Dermis blood vessel endothelial cell (primary cell): ENCODE data around the gene FAM181A. TPM values are rescaled to one million over a fixed set of nuclear protein-coding genes. Genes with fewer than 3 reads are reported as not detected.

ENCODE experiments used
- total RNA-seq: library from RNA; depleted of rRNA; stranded (reverse); fragments of >200 nt; gene quantifications from 2 replicates; pipeline ENCODE4 v1.2.3, GENCODE V29; 2014

Gene FAM181A
- total RNA-seq, 1 donor from 2014 or later = not detected

Other genes with a start within 250 kb of the FAM181A start
- not detected in 2 replicates for gene PRIMA1, start 138.9 kb upstream of the FAM181A start, total RNA-seq
- gene ASB2, start 49.2 kb downstream of the FAM181A start, total RNA-seq = 0.05 TPM in 1 of 2 replicates, not detected in the other
- not detected in 2 replicates for gene CCDC197, start 70.0 kb downstream of the FAM181A start, total RNA-seq
- gene OTUB2, start 99.0 kb downstream of the FAM181A start, total RNA-seq = 0.68 and 0.84 TPM in 2 replicates
- gene DDX24, start 153.9 kb downstream of the FAM181A start, total RNA-seq = 108 and 135 TPM in 2 replicates
- gene IFI27L1, start 154.0 kb downstream of the FAM181A start, total RNA-seq = 7.3 and 14.0 TPM in 2 replicates
- gene IFI27, start 183.4 kb downstream of the FAM181A start, total RNA-seq = 75.5 and 375 TPM in 2 replicates
- 4.0 and 10.2 TPM in 2 replicates for gene IFI27L2, start 202.3 kb downstream of the FAM181A start, total RNA-seq
- gene PPP4R4, start 247.0 kb downstream of the FAM181A start, total RNA-seq = not detected in 2 replicates